ENCODE results near the gene CTPS1. TPM values are rescaled to one million over a fixed set of nuclear protein-coding genes. Genes with fewer than 3 reads are reported as not detected.
A peak's percentile ranks its signal among the peaks of the same experiment; 100 is the strongest.

The CTPS1 gene
- total and polyA plus RNA-seq, 4 donors, result 26.7 to 60.6 (median 45.0) TPM

- Histone ChIP-seq H3K9me3 (ENCODE audit: control insufficient read depth, low read length) (no peaks in the 10 kb centered on the region), H3K4me3 (ENCODE audit: low read length in 2 of 2) (no peak overlapping the region), H3K27me3 (ENCODE audit: control insufficient read depth in 1 of 2, insufficient read depth in 2 of 2, low read length in 1 of 2) (no peaks in the 10 kb centered on the region), H3K27ac (ENCODE audit: low read depth in 1 of 2, low read length in 2 of 2) (peak overlapping the region in 1 of 2 donors; percentile 42), H3K4me1 (ENCODE audit: control insufficient read depth in 1 of 2, insufficient read depth in 2 of 2, low read length in 2 of 2) (no peaks in the 10 kb centered on the region), H3K36me3 (ENCODE audit: control insufficient read depth in 1 of 2, insufficient read depth in 2 of 2, low read length in 1 of 2) (no peaks in the 10 kb centered on the region)
- 44 to 52% methylated on average over 5 of the region's 5 CpGs for WGBS, 2 donors
- ATAC-seq (ENCODE audit: low FRiP score) (no peak), DNase-seq (no peak)
- intact Hi-C loops (cut with DNase I), result no loop called here
These were observed 2.4 kb upstream of the CTPS1 start for GRCh38 chr1:40976952-40977690.

GRCh38 chr1:40977716-40978115 lies 1.8 kb upstream of the CTPS1 start:
- H3K4me3 ChIP-seq (ENCODE audit: low read length in 2 of 2), result no peak overlapping the region
- H3K4me1 ChIP-seq (ENCODE audit: control insufficient read depth in 1 of 2, insufficient read depth in 2 of 2, low read length in 2 of 2), result no peaks in the 10 kb centered on the region
- WGBS, 2 donors, result 95 to 99% methylated on average over 1 of the region's 1 CpG
- no peak overlapping the region for H3K27ac ChIP-seq (ENCODE audit: low read depth in 1 of 2, low read length in 2 of 2)
- H3K9me3 ChIP-seq (ENCODE audit: control insufficient read depth, low read length), result no peaks in the 10 kb centered on the region
- DNase-seq, result no peak
- H3K36me3 ChIP-seq (ENCODE audit: control insufficient read depth in 1 of 2, insufficient read depth in 2 of 2, low read length in 1 of 2), result no peaks in the 10 kb centered on the region
- intact Hi-C loops (cut with DNase I), result no loop called here
- no peak for ATAC-seq (ENCODE audit: low FRiP score)
- H3K27me3 ChIP-seq (ENCODE audit: control insufficient read depth in 1 of 2, insufficient read depth in 2 of 2, low read length in 1 of 2), result no peaks in the 10 kb centered on the region

GRCh38 chr1:40978886-40979240 lies 633 bp upstream of the CTPS1 start:
- intact Hi-C loops (cut with DNase I), result no loop called here
- no peaks in the 10 kb centered on the region for H3K4me1 ChIP-seq (ENCODE audit: control insufficient read depth in 1 of 2, insufficient read depth in 2 of 2, low read length in 2 of 2)
- DNase-seq (no peak), ATAC-seq (ENCODE audit: low FRiP score) (peak; percentile 0)
- H3K27ac ChIP-seq (ENCODE audit: low read depth in 1 of 2, low read length in 2 of 2), result peak overlapping the region; percentile 14 to 38
- no peak overlapping the region for H3K4me3 ChIP-seq (ENCODE audit: low read length in 2 of 2)
- H3K9me3 ChIP-seq (ENCODE audit: control insufficient read depth, low read length), result no peaks in the 10 kb centered on the region
- no peaks in the 10 kb centered on the region for H3K36me3 ChIP-seq (ENCODE audit: control insufficient read depth in 1 of 2, insufficient read depth in 2 of 2, low read length in 1 of 2)
- 37 to 39% methylated on average over 17 of the region's 17 CpGs for WGBS, 2 donors
- no peaks in the 10 kb centered on the region for H3K27me3 ChIP-seq (ENCODE audit: control insufficient read depth in 1 of 2, insufficient read depth in 2 of 2, low read length in 1 of 2)

- H3K4me1 ChIP-seq (ENCODE audit: control insufficient read depth in 1 of 2, insufficient read depth in 2 of 2, low read length in 2 of 2), result no peaks in the 10 kb centered on the region
- DNase-seq (no peak), ATAC-seq (ENCODE audit: low FRiP score) (peak; percentile 0)
- peak overlapping the region; percentile 80 to 87 for H3K4me3 ChIP-seq (ENCODE audit: low read length in 2 of 2)
- peak overlapping the region; percentile 59 to 64 for H3K27ac ChIP-seq (ENCODE audit: low read depth in 1 of 2, low read length in 2 of 2)
- intact Hi-C loops (cut with DNase I), result loop anchor here in 1 of 2 donors (5.0 kb wide), 1 partner anchor 67 kb away; no protein-coding TSS in a partner anchor
- H3K36me3 ChIP-seq (ENCODE audit: control insufficient read depth in 1 of 2, insufficient read depth in 2 of 2, low read length in 1 of 2), result peaks cover 0 to under 1% of the 10 kb centered on the region in 2 donors
- 0 to 1% methylated on average over 31 to 50 of the region's 50 CpGs for WGBS, 2 donors
- H3K27me3 ChIP-seq (ENCODE audit: control insufficient read depth in 1 of 2, insufficient read depth in 2 of 2, low read length in 1 of 2), result no peaks in the 10 kb centered on the region
- no peaks in the 10 kb centered on the region for H3K9me3 ChIP-seq (ENCODE audit: control insufficient read depth, low read length)
These were observed 564 bp downstream of the CTPS1 start for GRCh38 chr1:40980068-40980452.

- WGBS, 2 donors, result 9 to 10% methylated on average over 27 of the region's 27 CpGs
These were observed 1.1 kb downstream of the CTPS1 start for GRCh38 chr1:40980453-40981121.

GRCh38 chr1:40981691-40982448 lies 2.4 kb downstream of the CTPS1 start:
- Histone ChIP-seq H3K4me3 (ENCODE audit: low read length in 2 of 2) (peak overlapping the region; percentile 16 to 57), H3K27ac (ENCODE audit: low read depth in 1 of 2, low read length in 2 of 2) (peak overlapping the region; percentile 81 to 96), H3K4me1 (ENCODE audit: control insufficient read depth in 1 of 2, insufficient read depth in 2 of 2, low read length in 2 of 2) (peaks cover 0 to 2% of the 10 kb centered on the region in 2 donors), H3K27me3 (ENCODE audit: control insufficient read depth in 1 of 2, insufficient read depth in 2 of 2, low read length in 1 of 2) (no peaks in the 10 kb centered on the region), H3K9me3 (ENCODE audit: control insufficient read depth, low read length) (no peaks in the 10 kb centered on the region), H3K36me3 (ENCODE audit: control insufficient read depth in 1 of 2, insufficient read depth in 2 of 2, low read length in 1 of 2) (peaks cover 0 to 8% of the 10 kb centered on the region in 2 donors)
- DNase-seq (no peak), ATAC-seq (ENCODE audit: low FRiP score) (peak; percentile 19)
- WGBS, 2 donors, result 2 to 6% methylated on average over 14 of the region's 14 CpGs
- intact Hi-C loops (cut with DNase I), result loop anchor here in 1 of 2 donors (5.0 kb wide), 1 partner anchor 65 kb away; no protein-coding TSS in a partner anchor

More at GRCh38 chr1:40980453-40981121, 1.1 kb downstream of the CTPS1 start:
- no peaks in the 10 kb centered on the region for H3K9me3 ChIP-seq (ENCODE audit: control insufficient read depth, low read length)
- H3K36me3 ChIP-seq (ENCODE audit: control insufficient read depth in 1 of 2, insufficient read depth in 2 of 2, low read length in 1 of 2), result peaks cover 0 to 3% of the 10 kb centered on the region in 2 donors
- H3K4me1 ChIP-seq (ENCODE audit: control insufficient read depth in 1 of 2, insufficient read depth in 2 of 2, low read length in 2 of 2), result no peaks in the 10 kb centered on the region
- ATAC-seq (ENCODE audit: low FRiP score) (no peak), DNase-seq (peak in 1 of 2 donors; percentile 78)
- H3K27me3 ChIP-seq (ENCODE audit: control insufficient read depth in 1 of 2, insufficient read depth in 2 of 2, low read length in 1 of 2), result no peaks in the 10 kb centered on the region
- H3K4me3 ChIP-seq (ENCODE audit: low read length in 2 of 2), result peak overlapping the region; percentile 80 to 87
- H3K27ac ChIP-seq (ENCODE audit: low read depth in 1 of 2, low read length in 2 of 2), result peak overlapping the region; percentile 59 to 64
- intact Hi-C loops (cut with DNase I), result loop anchor here in 1 of 2 donors (5.0 kb wide), 1 partner anchor 67 kb away; no protein-coding TSS in a partner anchor

GRCh38 chr1:40982721-40983120 lies 3.2 kb downstream of the CTPS1 start:
- H3K9me3 ChIP-seq (ENCODE audit: control insufficient read depth, low read length), result no peaks in the 10 kb centered on the region
- DNase-seq, result no peak
- intact Hi-C loops (cut with DNase I), result loop anchor here in 1 of 2 donors (5.0 kb wide), 1 partner anchor 65 kb away; no protein-coding TSS in a partner anchor
- H3K27ac ChIP-seq (ENCODE audit: low read depth in 1 of 2, low read length in 2 of 2), result peak overlapping the region in 1 of 2 donors; percentile 88
- no peaks in the 10 kb centered on the region for H3K27me3 ChIP-seq (ENCODE audit: control insufficient read depth in 1 of 2, insufficient read depth in 2 of 2, low read length in 1 of 2)
- ATAC-seq (ENCODE audit: low FRiP score), result no peak
- H3K36me3 ChIP-seq (ENCODE audit: control insufficient read depth in 1 of 2, insufficient read depth in 2 of 2, low read length in 1 of 2), result peaks cover 0 to 13% of the 10 kb centered on the region in 2 donors
- no peak overlapping the region for H3K4me3 ChIP-seq (ENCODE audit: low read length in 2 of 2)
- H3K4me1 ChIP-seq (ENCODE audit: control insufficient read depth in 1 of 2, insufficient read depth in 2 of 2, low read length in 2 of 2), result peaks cover 4% of the 10 kb centered on the region in 2 donors
- WGBS, 2 donors, result 3% methylated on average over 1 of the region's 1 CpG

GRCh38 chr1:40983286-40983685 lies 3.8 kb downstream of the CTPS1 start:
- Histone ChIP-seq H3K9me3 (ENCODE audit: control insufficient read depth, low read length) (no peaks in the 10 kb centered on the region), H3K27me3 (ENCODE audit: control insufficient read depth in 1 of 2, insufficient read depth in 2 of 2, low read length in 1 of 2) (no peaks in the 10 kb centered on the region), H3K27ac (ENCODE audit: low read depth in 1 of 2, low read length in 2 of 2) (peak overlapping the region in 1 of 2 donors; percentile 88), H3K4me1 (ENCODE audit: control insufficient read depth in 1 of 2, insufficient read depth in 2 of 2, low read length in 2 of 2) (peaks cover 4 to 7% of the 10 kb centered on the region in 2 donors), H3K4me3 (ENCODE audit: low read length in 2 of 2) (no peak overlapping the region), H3K36me3 (ENCODE audit: control insufficient read depth in 1 of 2, insufficient read depth in 2 of 2, low read length in 1 of 2) (peaks cover 0 to 16% of the 10 kb centered on the region in 2 donors)
- intact Hi-C loops (cut with DNase I), result loop anchor here in 1 of 2 donors (5.0 kb wide), 1 partner anchor 64 kb away; no protein-coding TSS in a partner anchor
- 9 to 10% methylated on average over 1 of the region's 1 CpG for WGBS, 2 donors
- DNase-seq, result no peak
- no peak for ATAC-seq (ENCODE audit: low FRiP score)

All from aorta (tissue), 5 donors.